HG02981 (cell line): Measurements from ENCODE around the gene ANP32D.
A peak's percentile ranks its signal among the peaks of the same experiment; 100 is the strongest.
"Not testable (repeated sequence)": the region's sequence is repeated elsewhere in the genome, so short reads cannot be mapped to it uniquely, and the experiment has no call there.

Source experiments
- ATAC-seq: cut with Tn5 transposase; IDR thresholded peaks from one replicate; pipeline ENCODE4 v1.9.1; 2021; ENCODE audit warnings: mild to moderate bottlenecking, moderate library complexity; ENCODE audit not compliant: unreplicated experiment

The ANP32D gene

GRCh38 chr12:48472259-48472658 is at the start of gene ANP32D:
Gene ANP32D (plus strand): TSS chr12:48472559. CDS start chr12:48472665, 106 bp downstream.
- no peak for ATAC-seq

- no peak for ATAC-seq
Measured at GRCh38 chr12:48423171-48423570, 49.2 kb upstream of the ANP32D start.

GRCh38 chr12:48424644-48425043 is 47.7 kb upstream of the ANP32D start:
- no peak for ATAC-seq

GRCh38 chr12:48434016-48434415 is 38.3 kb upstream of the ANP32D start:
- ATAC-seq = not testable (repeated sequence)

- ATAC-seq = no peak
Measured at GRCh38 chr12:48441069-48441468, 31.3 kb upstream of the ANP32D start.

GRCh38 chr12:48442179-48442847 is 30.0 kb upstream of the ANP32D start:
- no peak for ATAC-seq

GRCh38 chr12:48445538-48445937 is 26.8 kb upstream of the ANP32D start:
- ATAC-seq = no peak

GRCh38 chr12:48446161-48446776 is 26.1 kb upstream of the ANP32D start:
- no peak for ATAC-seq

- ATAC-seq = no peak
Measured at GRCh38 chr12:48447755-48448154, 24.6 kb upstream of the ANP32D start.

GRCh38 chr12:48451372-48451771 is 21.0 kb upstream of the ANP32D start:
- ATAC-seq = no peak

GRCh38 chr12:48452961-48453360 is 19.4 kb upstream of the ANP32D start:
- not testable (repeated sequence) for ATAC-seq

GRCh38 chr12:48454667-48455066 is 17.7 kb upstream of the ANP32D start:
- ATAC-seq = no peak

- ATAC-seq = no peak
Measured at GRCh38 chr12:48455116-48455515, 17.2 kb upstream of the ANP32D start.

GRCh38 chr12:48459259-48459658 is 13.1 kb upstream of the ANP32D start:
- no peak for ATAC-seq

GRCh38 chr12:48469027-48469426 is 3.3 kb upstream of the ANP32D start:
- not testable (repeated sequence) for ATAC-seq

- ATAC-seq = no peak
Measured at GRCh38 chr12:48473061-48473460, 702 bp downstream of the ANP32D start.

- not testable (repeated sequence) for ATAC-seq
Measured at GRCh38 chr12:48474497-48474896, 2.1 kb downstream of the ANP32D start.

GRCh38 chr12:48482198-48482597 is 9.8 kb downstream of the ANP32D start, which contains the start of gene C12orf54:
Gene C12orf54 (plus strand): TSS chr12:48482498. CDS start chr12:48483297, 799 bp downstream.
- ATAC-seq = no peak

GRCh38 chr12:48482930-48483329 is 10.6 kb downstream of the ANP32D start:
- no peak for ATAC-seq

GRCh38 chr12:48486261-48486660 is 13.9 kb downstream of the ANP32D start:
- ATAC-seq = no peak

- ATAC-seq = no peak
Measured at GRCh38 chr12:48486679-48487078, 14.3 kb downstream of the ANP32D start.

GRCh38 chr12:48489012-48489411 is 16.7 kb downstream of the ANP32D start:
- ATAC-seq = peak; percentile 97
